ENCODE measurements around the gene ERG28. TPM values are rescaled to one million over a fixed set of nuclear protein-coding genes. Genes with fewer than 3 reads are reported as not detected.
"Not testable (repeated sequence)": the region's sequence is repeated elsewhere in the genome, so short reads cannot be mapped to it uniquely, and the experiment has no call there.

Gene ERG28
- total RNA-seq, 2 donors from 2014 or later, result 8.6 to 8.8 TPM

GRCh38 chr14:75607044-75607443 lies 53.6 kb downstream of the ERG28 start:
- intact Hi-C loops (cut with DNase I), result no loop called here
- DNase-seq (no peak), ATAC-seq (no peak)
- Histone ChIP-seq H3K36me3 (replicated peaks in 1 of 2; ENCODE audit: insufficient read depth in 1 of 2, low read depth in 2 of 2) (no peaks in the 10 kb centered on the region), H3K4me3 (no peak overlapping the region), H3K27me3 (no peaks in the 10 kb centered on the region), H3K4me1 (no peaks in the 10 kb centered on the region), H3K27ac (no peak overlapping the region), H3K9me3 (no peaks in the 10 kb centered on the region)
- no peak for TF ChIP-seq CTCF (IDR thresholded peaks at IDR 0.05)
- no peak for TF ChIP-seq POLR2A (IDR thresholded peaks at IDR 0.05)
- WGBS, 2 donors, result 52 to 64% methylated on average over 1 of the region's 1 CpG

- Histone ChIP-seq H3K4me1 (no peaks in the 10 kb centered on the region), H3K9me3 (no peaks in the 10 kb centered on the region), H3K4me3 (no peak overlapping the region), H3K36me3 (replicated peaks in 1 of 2; ENCODE audit: insufficient read depth in 1 of 2, low read depth in 2 of 2) (no peaks in the 10 kb centered on the region), H3K27ac (no peak overlapping the region), H3K27me3 (no peaks in the 10 kb centered on the region)
- DNase-seq (no peak), ATAC-seq (no peak)
- intact Hi-C loops (cut with DNase I), result no loop called here
- no peak for TF ChIP-seq POLR2A (IDR thresholded peaks at IDR 0.05)
- no peak for TF ChIP-seq CTCF (IDR thresholded peaks at IDR 0.05)
- WGBS, 2 donors, result 67 to 71% methylated on average over 10 of the region's 10 CpGs
Observed at GRCh38 chr14:75605916-75606315, 54.8 kb downstream of the ERG28 start.

- ATAC-seq, result no peak
- intact Hi-C loops (cut with DNase I), result no loop called here
- peak in 1 of 4 donors; percentile 36 for DNase-seq
- Histone ChIP-seq H3K36me3 (replicated peaks in 1 of 2; ENCODE audit: insufficient read depth in 1 of 2, low read depth in 2 of 2) (no peaks in the 10 kb centered on the region), H3K4me1 (no peaks in the 10 kb centered on the region), H3K27me3 (no peaks in the 10 kb centered on the region), H3K27ac (peak overlapping the region in 1 of 4 donors; percentile 10), H3K4me3 (no peak overlapping the region), H3K9me3 (no peaks in the 10 kb centered on the region)
- 59 to 66% methylated on average over 11 of the region's 11 CpGs for WGBS, 2 donors
- TF ChIP-seq CTCF (IDR thresholded peaks at IDR 0.05) (no peak), POLR2A (IDR thresholded peaks at IDR 0.05) (peak in 1 of 3 donors; percentile 7)
Observed at GRCh38 chr14:75604979-75605851, 55.5 kb downstream of the ERG28 start.

GRCh38 chr14:75602503-75602902 lies 58.2 kb downstream of the ERG28 start:
- DNase-seq (no peak), ATAC-seq (no peak)
- intact Hi-C loops (cut with DNase I), result no loop called here
- H3K27me3 ChIP-seq, result no peaks in the 10 kb centered on the region
- no peak overlapping the region for H3K27ac ChIP-seq
- H3K4me1 ChIP-seq, result no peaks in the 10 kb centered on the region
- TF ChIP-seq CTCF (IDR thresholded peaks at IDR 0.05), result no peak
- no peak overlapping the region for H3K4me3 ChIP-seq
- 26% methylated on average over 3 of the region's 3 CpGs for WGBS, 2 donors
- no peaks in the 10 kb centered on the region for H3K9me3 ChIP-seq
- H3K36me3 ChIP-seq (replicated peaks in 1 of 2; ENCODE audit: insufficient read depth in 1 of 2, low read depth in 2 of 2), result no peaks in the 10 kb centered on the region

- H3K27ac ChIP-seq; H3K9me3 ChIP-seq; DNase-seq; intact Hi-C loops (cut with DNase I); H3K4me1 ChIP-seq; ATAC-seq; H3K36me3 ChIP-seq (replicated peaks in 1 of 2; ENCODE audit: insufficient read depth in 1 of 2, low read depth in 2 of 2); H3K27me3 ChIP-seq; H3K4me3 ChIP-seq: not testable (repeated sequence)
- WGBS, 2 donors, result 88% methylated on average over 6 of the region's 6 CpGs
Observed at GRCh38 chr14:75601061-75601460, 59.6 kb downstream of the ERG28 start.

GRCh38 chr14:75600100-75600499 lies 60.6 kb downstream of the ERG28 start:
- intact Hi-C loops (cut with DNase I); H3K27ac ChIP-seq; H3K27me3 ChIP-seq; H3K9me3 ChIP-seq; ATAC-seq; H3K4me1 ChIP-seq; H3K36me3 ChIP-seq (replicated peaks in 1 of 2; ENCODE audit: insufficient read depth in 1 of 2, low read depth in 2 of 2); DNase-seq; H3K4me3 ChIP-seq: not testable (repeated sequence)
- 87 to 88% methylated on average over 1 of the region's 1 CpG for WGBS, 2 donors

Data from body of pancreas (tissue), 4 donors.